OCI-LY7 (cell line): ENCODE results near the gene PCDHA13. TPM values are rescaled to one million over a fixed set of nuclear protein-coding genes. Genes with fewer than 3 reads are reported as not detected.
A peak's percentile ranks its signal among the peaks of the same experiment; 100 is the strongest.

Experiments
- BruUV-seq: library from RNA; stranded (reverse); fragments of 400-500 nt; replicated peaks from 2 replicates; lab custom pipeline; 2021; lab: Mats Ljungman, UMichigan
- CTCF ChIA-PET: fragments of 300-600 bp; sonication (Branson Sonifier 250); formaldehyde crosslinking; loops from one replicate; lab custom pipeline; 2022; ENCODE audit warnings: antibody characterized with exemption; ENCODE audit not compliant: unreplicated experiment; lab: Charles Lee
- POLR2A ChIA-PET: fragments of 300-600 bp; sonication (Branson Sonifier 250); formaldehyde crosslinking; loops from one replicate; lab custom pipeline; 2022; ENCODE audit warnings: antibody characterized with exemption; lab: Charles Lee
- DNase-seq: peaks from one replicate; pipeline ENCODE4 v3.0.0-alpha.2; 2015; ENCODE audit warnings: low spot score
- H2AFZ ChIP-seq: fragments of 200-600 bp; sonication (generic), shearing (Covaris generic); 2 replicates; pipeline ENCODE4 v1.6.1; 2014; ENCODE audit warnings: mild to moderate bottlenecking, antibody characterized with exemption, low read length, moderate library complexity
- H3K27ac ChIP-seq: fragments of 200-600 bp; sonication (generic); 2 replicates; pipeline ENCODE4 v1.5.1; 2014; ENCODE audit warnings: mixed run types, low read depth, mild to moderate bottlenecking, moderate library complexity, low read length, inconsistent platforms; ENCODE audit not compliant: poor library complexity, severe bottlenecking
- H3K36me3 ChIP-seq: fragments of 200-600 bp; sonication (generic); 2 replicates; pipeline ENCODE4 v1.6.1; 2014; ENCODE audit warnings: mild to moderate bottlenecking, antibody characterized with exemption, low read length, moderate library complexity, mixed read lengths; ENCODE audit not compliant: insufficient read depth
- H3K4me1 ChIP-seq: fragments of 200-600 bp; sonication (generic); 2 replicates; pipeline ENCODE4 v1.5.1; 2014; ENCODE audit warnings: mild to moderate bottlenecking, low read length; ENCODE audit not compliant: insufficient read depth, poor library complexity, severe bottlenecking
- H3K4me2 ChIP-seq: fragments of 200-600 bp; sonication (generic); 2 replicates; pipeline ENCODE4 v1.6.1; 2014; ENCODE audit warnings: mild to moderate bottlenecking, low read length
- H3K4me3 ChIP-seq: fragments of 200-600 bp; sonication (generic); 2 replicates; pipeline ENCODE4 v1.5.1; 2014; ENCODE audit warnings: mild to moderate bottlenecking, low read depth, low read length; ENCODE audit not compliant: poor library complexity, severe bottlenecking
- H3K79me2 ChIP-seq: fragments of 200-600 bp; sonication (generic); 2 replicates; pipeline ENCODE4 v1.6.1; 2016; ENCODE audit warnings: low read depth, mild to moderate bottlenecking, low read length, moderate library complexity, mixed read lengths; ENCODE audit not compliant: insufficient read depth
- H3K9me2 ChIP-seq: fragments of 200-600 bp; sonication (generic); 2 replicates; pipeline ENCODE4 v1.6.1; 2016; ENCODE audit warnings: mild to moderate bottlenecking, low read length, mixed read lengths; ENCODE audit not compliant: insufficient read depth
- H3K9me3 ChIP-seq: fragments of 200-600 bp; sonication (generic); 2 replicates; pipeline ENCODE4 v1.6.1; 2014; ENCODE audit warnings: mild to moderate bottlenecking, mixed run types, low read length, mixed read lengths
- H4K20me1 ChIP-seq: fragments of 200-600 bp; sonication (generic); 2 replicates; pipeline ENCODE4 v1.6.1; 2014; ENCODE audit warnings: mild to moderate bottlenecking, antibody characterized with exemption, low read length, moderate library complexity, mixed read lengths; ENCODE audit not compliant: insufficient read depth
- EZH2phosphoT487 ChIP-seq: fragments of 200-600 bp; sonication (generic); IDR thresholded peaks from 2 replicates; pipeline ENCODE4 v1.6.1; 2018; ENCODE audit warnings: low read depth, borderline replicate concordance, mild to moderate bottlenecking, mixed run types, antibody characterized with exemption, low read length, moderate library complexity, mixed read lengths
- intact Hi-C: fragments of 100-400 bp; cut with micrococcal nuclease; formaldehyde crosslinking; loops from one replicate; pipeline ENCODE4 v1.10.0; 2022; ENCODE audit not compliant: unreplicated experiment
- total RNA-seq, 2 experiments: library from RNA; depleted of rRNA in 1 of 2; stranded (reverse); fragments of >200 nt in 1 of 2; shearing (Covaris generic) in 1 of 2; gene quantifications; 2 replicates each; pipeline ENCODE4 v1.2.3, GENCODE V29; 2014 to 2022
- TF ChIP-seq, protein P1 (sequence below): fragments of 200-600 bp; sonication (generic); conservative IDR thresholded peaks from 2 replicates; pipeline ENCODE4 v1.5.1; 2014; ENCODE audit warnings: mild to moderate bottlenecking, antibody characterized with exemption, low read length, moderate library complexity, mixed read lengths

The PCDHA13 gene
- total RNA-seq, 2 experiments from 2014 or later: not detected

GRCh38 chr5:140855772-140856674, 25.9 kb upstream of the PCDHA13 start, which contains the start of gene PCDHA10:
Gene PCDHA10, plus strand, starts transcription at chr5:140855897. Its CDS starts 152 bp downstream, at chr5:140856049.
- ChIA-PET POLR2A (no interaction called here), CTCF (no interaction called here)
- BruUV-seq: no TSS peak
- intact Hi-C loops: no loop called here
- no peak within 1 kb of the TSS for H3K4me3 ChIP-seq
- TF ChIP-seq EZH2phosphoT487: no peak
- TF ChIP-seq, protein P1, sequence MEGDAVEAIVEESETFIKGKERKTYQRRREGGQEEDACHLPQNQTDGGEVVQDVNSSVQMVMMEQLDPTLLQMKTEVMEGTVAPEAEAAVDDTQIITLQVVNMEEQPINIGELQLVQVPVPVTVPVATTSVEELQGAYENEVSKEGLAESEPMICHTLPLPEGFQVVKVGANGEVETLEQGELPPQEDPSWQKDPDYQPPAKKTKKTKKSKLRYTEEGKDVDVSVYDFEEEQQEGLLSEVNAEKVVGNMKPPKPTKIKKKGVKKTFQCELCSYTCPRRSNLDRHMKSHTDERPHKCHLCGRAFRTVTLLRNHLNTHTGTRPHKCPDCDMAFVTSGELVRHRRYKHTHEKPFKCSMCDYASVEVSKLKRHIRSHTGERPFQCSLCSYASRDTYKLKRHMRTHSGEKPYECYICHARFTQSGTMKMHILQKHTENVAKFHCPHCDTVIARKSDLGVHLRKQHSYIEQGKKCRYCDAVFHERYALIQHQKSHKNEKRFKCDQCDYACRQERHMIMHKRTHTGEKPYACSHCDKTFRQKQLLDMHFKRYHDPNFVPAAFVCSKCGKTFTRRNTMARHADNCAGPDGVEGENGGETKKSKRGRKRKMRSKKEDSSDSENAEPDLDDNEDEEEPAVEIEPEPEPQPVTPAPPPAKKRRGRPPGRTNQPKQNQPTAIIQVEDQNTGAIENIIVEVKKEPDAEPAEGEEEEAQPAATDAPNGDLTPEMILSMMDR: peak; percentile 68
- no peak within 1 kb of the TSS for H3K4me2 ChIP-seq
- H3K36me3 ChIP-seq: no peaks in the 10 kb centered on the region
- H3K9me3 ChIP-seq: no peaks in the 10 kb centered on the region
- H2AFZ ChIP-seq: no peak within 1 kb of the TSS
- H3K79me2 ChIP-seq: no peaks in the 10 kb centered on the region
- H3K4me1 ChIP-seq: no peaks in the 10 kb centered on the region
- H3K9me2 ChIP-seq: no peaks in the 10 kb centered on the region
- DNase-seq: peak; percentile 18
- H3K27ac ChIP-seq: no peak within 1 kb of the TSS
- H4K20me1 ChIP-seq: no peaks in the 10 kb centered on the region

- no peak for DNase-seq
- Histone ChIP-seq H3K9me3 (no peaks in the 10 kb centered on the region), H3K4me1 (no peaks in the 10 kb centered on the region), H3K36me3 (no peaks in the 10 kb centered on the region), H3K4me2 (no peak overlapping the region), H3K4me3 (no peak overlapping the region), H3K79me2 (no peaks in the 10 kb centered on the region), H3K9me2 (no peaks in the 10 kb centered on the region), H2AFZ (no peak overlapping the region), H4K20me1 (no peaks in the 10 kb centered on the region), H3K27ac (no peak overlapping the region)
- ChIA-PET CTCF (no interaction called here), POLR2A (no interaction called here)
- TF ChIP-seq, protein P1: no peak
- TF ChIP-seq EZH2phosphoT487: no peak
- BruUV-seq: no TSS peak
- intact Hi-C loops: no loop called here
These were observed 24.5 kb upstream of the PCDHA13 start for GRCh38 chr5:140857177-140857986.
